Neural cell (in vitro differentiated cells): ENCODE measurements around the gene RAB1A.

ENCODE experiments used
- EP300 ChIP-seq: fragments of 450-650 bp; conservative IDR thresholded peaks from 2 replicates; pipeline ENCODE4 v1.6.1; 2014; ENCODE audit warnings: antibody characterized with exemption, mild to moderate bottlenecking, moderate library complexity; ENCODE audit not compliant: poor library complexity, severe bottlenecking
- EZH2 ChIP-seq: fragments of 200-600, 300-800 bp; shearing (Covaris generic), sonication (generic); IDR thresholded peaks from 2 replicates; pipeline ENCODE4 v1.6.1; 2014; ENCODE audit warnings: antibody characterized with exemption, low read length, borderline replicate concordance, mild to moderate bottlenecking; ENCODE audit not compliant: insufficient read depth, poor library complexity, severe bottlenecking
- MXI1 ChIP-seq: fragments of 450-650 bp; conservative IDR thresholded peaks from 2 replicates; pipeline ENCODE4 v1.6.1; 2014; ENCODE audit warnings: antibody characterized with exemption, mild to moderate bottlenecking; ENCODE audit not compliant: poor library complexity, severe bottlenecking
- POLR2AphosphoS5 ChIP-seq: IDR thresholded peaks from 2 replicates; pipeline ENCODE4 v1.6.1; 2012
- SMC3 ChIP-seq: fragments of 450-650 bp; conservative IDR thresholded peaks from 2 replicates; pipeline ENCODE4 v1.6.1; 2014; ENCODE audit warnings: antibody characterized with exemption, mild to moderate bottlenecking, moderate library complexity; ENCODE audit not compliant: poor library complexity
- TAF1 ChIP-seq: IDR thresholded peaks from 2 replicates; pipeline ENCODE4 v1.6.1; 2012; ENCODE audit warnings: low read depth
- TF ChIP-seq, protein P1 (sequence below): fragments of 450-650 bp; IDR thresholded peaks from 2 replicates; pipeline ENCODE4 v1.5.1; 2014; ENCODE audit warnings: antibody characterized with exemption, mild to moderate bottlenecking, moderate library complexity; ENCODE audit not compliant: poor library complexity, severe bottlenecking
- TF ChIP-seq, protein P2 (sequence below): IDR thresholded peaks from 2 replicates; pipeline ENCODE4 v1.6.1; 2012; ENCODE audit warnings: borderline replicate concordance

GRCh38 chr2:65057054-65057375, 72.9 kb downstream of the RAB1A start:
- TF ChIP-seq, protein P1, sequence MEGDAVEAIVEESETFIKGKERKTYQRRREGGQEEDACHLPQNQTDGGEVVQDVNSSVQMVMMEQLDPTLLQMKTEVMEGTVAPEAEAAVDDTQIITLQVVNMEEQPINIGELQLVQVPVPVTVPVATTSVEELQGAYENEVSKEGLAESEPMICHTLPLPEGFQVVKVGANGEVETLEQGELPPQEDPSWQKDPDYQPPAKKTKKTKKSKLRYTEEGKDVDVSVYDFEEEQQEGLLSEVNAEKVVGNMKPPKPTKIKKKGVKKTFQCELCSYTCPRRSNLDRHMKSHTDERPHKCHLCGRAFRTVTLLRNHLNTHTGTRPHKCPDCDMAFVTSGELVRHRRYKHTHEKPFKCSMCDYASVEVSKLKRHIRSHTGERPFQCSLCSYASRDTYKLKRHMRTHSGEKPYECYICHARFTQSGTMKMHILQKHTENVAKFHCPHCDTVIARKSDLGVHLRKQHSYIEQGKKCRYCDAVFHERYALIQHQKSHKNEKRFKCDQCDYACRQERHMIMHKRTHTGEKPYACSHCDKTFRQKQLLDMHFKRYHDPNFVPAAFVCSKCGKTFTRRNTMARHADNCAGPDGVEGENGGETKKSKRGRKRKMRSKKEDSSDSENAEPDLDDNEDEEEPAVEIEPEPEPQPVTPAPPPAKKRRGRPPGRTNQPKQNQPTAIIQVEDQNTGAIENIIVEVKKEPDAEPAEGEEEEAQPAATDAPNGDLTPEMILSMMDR, result no peak
- TF ChIP-seq POLR2AphosphoS5 (no peak), TAF1 (no peak), EZH2 (no peak), EP300 (no peak), MXI1 (no peak), SMC3 (no peak)
- TF ChIP-seq, protein P2, sequence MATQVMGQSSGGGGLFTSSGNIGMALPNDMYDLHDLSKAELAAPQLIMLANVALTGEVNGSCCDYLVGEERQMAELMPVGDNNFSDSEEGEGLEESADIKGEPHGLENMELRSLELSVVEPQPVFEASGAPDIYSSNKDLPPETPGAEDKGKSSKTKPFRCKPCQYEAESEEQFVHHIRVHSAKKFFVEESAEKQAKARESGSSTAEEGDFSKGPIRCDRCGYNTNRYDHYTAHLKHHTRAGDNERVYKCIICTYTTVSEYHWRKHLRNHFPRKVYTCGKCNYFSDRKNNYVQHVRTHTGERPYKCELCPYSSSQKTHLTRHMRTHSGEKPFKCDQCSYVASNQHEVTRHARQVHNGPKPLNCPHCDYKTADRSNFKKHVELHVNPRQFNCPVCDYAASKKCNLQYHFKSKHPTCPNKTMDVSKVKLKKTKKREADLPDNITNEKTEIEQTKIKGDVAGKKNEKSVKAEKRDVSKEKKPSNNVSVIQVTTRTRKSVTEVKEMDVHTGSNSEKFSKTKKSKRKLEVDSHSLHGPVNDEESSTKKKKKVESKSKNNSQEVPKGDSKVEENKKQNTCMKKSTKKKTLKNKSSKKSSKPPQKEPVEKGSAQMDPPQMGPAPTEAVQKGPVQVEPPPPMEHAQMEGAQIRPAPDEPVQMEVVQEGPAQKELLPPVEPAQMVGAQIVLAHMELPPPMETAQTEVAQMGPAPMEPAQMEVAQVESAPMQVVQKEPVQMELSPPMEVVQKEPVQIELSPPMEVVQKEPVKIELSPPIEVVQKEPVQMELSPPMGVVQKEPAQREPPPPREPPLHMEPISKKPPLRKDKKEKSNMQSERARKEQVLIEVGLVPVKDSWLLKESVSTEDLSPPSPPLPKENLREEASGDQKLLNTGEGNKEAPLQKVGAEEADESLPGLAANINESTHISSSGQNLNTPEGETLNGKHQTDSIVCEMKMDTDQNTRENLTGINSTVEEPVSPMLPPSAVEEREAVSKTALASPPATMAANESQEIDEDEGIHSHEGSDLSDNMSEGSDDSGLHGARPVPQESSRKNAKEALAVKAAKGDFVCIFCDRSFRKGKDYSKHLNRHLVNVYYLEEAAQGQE, result no peak
